Posterior vena cava (tissue), 2 donors: Measurements from ENCODE around the gene TM7SF3. TPM values are rescaled to one million over a fixed set of nuclear protein-coding genes. Genes with fewer than 3 reads are reported as not detected.
"Not testable (repeated sequence)": the region's sequence is repeated elsewhere in the genome, so short reads cannot be mapped to it uniquely, and the experiment has no call there.

Experiments
- DNase-seq: peaks from one replicate; pipeline ENCODE4 v3.0.0-alpha.2; 2020; ENCODE audit warnings: low spot score
- intact Hi-C, 2 donors: fragments of 100-400 bp; cut with DNase I; formaldehyde crosslinking; loops; one replicate each; pipeline versions ENCODE4 v1.14.1 to v1.14.2; 2022 to 2023
- total RNA-seq, 2 donors: library from RNA; stranded (reverse); fragmentation: NEBNext Ultra II Directional; extraction: Animal tissue kit (Norgen Biotek cat#: 25700); gene quantifications; one replicate each; pipeline ENCODE4 v1.2.1, GENCODE V29; 2021
- donor health status: DM: yes; HTN: yes; CAD: no.
- donor health status: DM: yes; HTN: yes; CAD: no.

Gene TM7SF3
- total RNA-seq, 2 donors from 2014 or later: 33.4 to 43.5 TPM

DNA sequence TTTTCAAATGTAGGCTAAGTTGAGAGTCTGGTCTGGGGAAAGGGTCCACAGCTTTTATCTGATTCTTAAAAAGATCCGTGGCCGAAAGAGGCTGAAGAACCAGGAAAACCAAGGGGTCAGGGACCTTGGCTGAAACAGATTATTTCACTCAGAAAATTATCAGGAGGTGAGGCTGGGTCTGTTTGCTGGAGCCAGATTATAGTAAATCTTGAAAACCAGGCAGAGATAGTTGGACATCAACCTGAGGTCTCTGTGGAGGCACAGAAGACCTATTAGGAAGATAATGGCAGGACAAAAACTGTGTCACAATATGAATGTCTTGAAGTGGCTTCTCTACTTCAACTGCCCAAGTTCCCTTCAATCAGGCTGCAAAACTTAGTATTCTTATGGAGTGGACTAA, 6.6 kb upstream of the TM7SF3 start:
- DNase-seq: no peak
- intact Hi-C loops: loop anchor here in 1 of 2 donors (10.0 kb wide), 1 partner anchor 284 kb away; no protein-coding TSS in a partner anchor

DNA sequence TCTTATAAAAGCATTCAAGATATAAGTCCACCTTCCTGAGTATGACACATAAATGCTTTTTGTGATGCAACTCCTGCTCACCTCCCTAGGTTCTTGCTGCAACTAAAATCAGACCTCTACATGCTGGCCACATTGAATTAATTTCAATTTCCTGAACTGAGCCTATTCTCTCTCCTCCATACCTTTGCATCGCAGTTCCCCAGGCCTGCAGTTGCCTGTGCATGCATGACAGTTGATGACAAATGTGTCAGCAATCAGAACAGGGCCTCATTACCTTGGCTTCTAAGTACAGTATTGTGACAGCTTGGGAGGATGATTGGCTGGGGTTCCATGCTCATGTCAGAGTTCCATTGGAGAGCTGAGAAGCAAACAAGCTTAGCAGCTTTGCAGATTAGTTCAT, 3.9 kb upstream of the TM7SF3 start:
- no peak for DNase-seq
- intact Hi-C loops: loop anchor here in 1 of 2 donors (10.0 kb wide), 1 partner anchor 163 kb away; no protein-coding TSS in a partner anchor

DNA sequence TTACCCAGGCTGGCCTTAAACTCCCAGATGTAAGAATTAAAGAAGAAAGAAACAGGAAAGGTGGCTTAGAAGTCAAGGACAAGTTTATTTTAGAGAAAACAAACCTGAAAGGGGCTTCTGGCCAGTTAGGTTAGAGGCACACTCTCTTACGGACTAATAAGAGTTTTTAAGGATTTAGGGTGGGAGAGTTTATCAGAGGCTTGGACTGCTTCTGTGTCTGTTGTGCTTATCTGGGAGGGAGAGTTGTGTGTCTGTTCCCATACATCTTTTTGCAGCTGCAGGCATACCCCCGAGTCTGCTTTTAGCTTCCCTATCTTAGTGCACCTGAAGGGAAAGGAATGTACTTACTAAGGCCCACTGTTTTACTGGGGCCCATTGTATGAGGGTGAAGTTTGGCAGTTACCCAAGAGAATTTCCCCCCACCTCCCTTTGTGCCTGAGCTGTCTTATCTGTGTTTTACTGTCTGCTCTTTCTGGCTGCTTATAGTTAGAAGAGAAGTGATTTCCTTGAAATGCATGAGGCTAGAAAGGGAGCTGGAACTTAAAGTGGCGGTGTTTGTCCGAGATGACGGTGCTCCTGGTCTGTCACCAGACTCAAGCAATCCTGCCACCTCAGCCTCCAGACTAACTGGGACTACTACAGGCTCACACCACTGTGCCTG, 3.1 kb upstream of the TM7SF3 start:
- DNase-seq: not testable (repeated sequence)
- intact Hi-C loops: loop anchor here in 1 of 2 donors (10.0 kb wide), 1 partner anchor 162 kb away; no protein-coding TSS in a partner anchor

DNA sequence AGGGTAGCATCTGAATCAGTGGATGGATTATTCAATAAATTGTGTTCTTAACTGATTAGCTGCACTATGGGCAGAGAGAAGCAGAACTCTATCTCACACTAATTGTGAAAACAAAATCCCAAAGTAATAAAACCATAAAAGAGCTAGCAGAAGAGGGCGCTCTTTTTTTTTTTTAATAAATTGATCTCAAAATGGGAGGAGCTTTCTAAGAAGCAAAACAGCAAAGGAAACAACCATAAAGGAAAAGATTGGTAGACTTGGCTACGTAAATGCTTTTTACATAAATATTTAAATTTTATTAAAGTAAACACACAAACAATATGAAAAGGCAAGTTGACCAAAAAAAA, 1.5 kb upstream of the TM7SF3 start:
- intact Hi-C loops: loop anchor here in 1 of 2 donors (10.0 kb wide), 1 partner anchor 161 kb away; no protein-coding TSS in a partner anchor
- DNase-seq: no peak

DNA sequence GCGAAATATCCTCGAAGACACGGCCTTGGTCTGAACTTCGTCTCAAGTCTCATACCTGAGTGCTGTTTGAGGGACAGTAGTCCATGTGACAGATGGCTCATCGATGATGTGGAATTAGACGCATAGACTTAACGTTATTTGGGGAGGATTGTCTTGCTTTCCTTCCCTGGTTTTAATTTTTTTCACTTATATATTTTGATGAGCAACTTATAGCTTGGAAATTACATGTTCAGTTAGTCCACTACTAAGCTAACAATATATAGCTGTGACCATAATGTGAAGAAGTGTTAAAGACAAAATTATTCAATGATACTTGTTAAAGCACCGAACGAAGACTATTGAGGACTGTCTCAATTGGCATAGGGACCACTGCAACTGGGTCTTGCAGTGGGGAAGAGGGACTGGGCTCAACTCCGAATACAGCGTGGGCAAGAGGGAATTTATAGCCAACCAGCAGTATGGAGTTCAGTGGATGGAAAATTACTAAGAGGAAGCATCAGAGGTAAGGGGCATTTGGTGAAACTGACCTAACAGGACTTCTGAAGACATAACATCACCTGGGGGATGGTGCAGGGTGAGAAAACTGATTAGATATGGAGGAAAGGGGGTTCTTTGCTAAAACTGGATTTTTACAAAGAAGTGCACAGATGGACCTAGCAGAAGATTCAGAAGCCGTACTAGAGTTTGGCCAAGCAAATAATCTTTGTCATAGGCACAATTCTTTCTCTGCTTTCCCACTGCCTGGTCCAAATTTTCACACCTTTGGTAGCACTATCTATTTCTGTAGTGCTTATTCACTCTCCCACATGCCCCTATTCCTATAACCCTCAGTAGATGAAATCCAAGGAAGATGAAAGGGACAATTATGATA, 910 bp upstream of the TM7SF3 start:
- intact Hi-C loops: loop anchor here (5.0 to 10.0 kb wide), 3 partner anchors 78 to 227 kb away; partner anchors contain the start of genes FGFR1OP2 (in 1 of the 2), INTS13 (in 1 of the 2) and STK38L (in 1 of the 2)
- no peak for DNase-seq

DNA sequence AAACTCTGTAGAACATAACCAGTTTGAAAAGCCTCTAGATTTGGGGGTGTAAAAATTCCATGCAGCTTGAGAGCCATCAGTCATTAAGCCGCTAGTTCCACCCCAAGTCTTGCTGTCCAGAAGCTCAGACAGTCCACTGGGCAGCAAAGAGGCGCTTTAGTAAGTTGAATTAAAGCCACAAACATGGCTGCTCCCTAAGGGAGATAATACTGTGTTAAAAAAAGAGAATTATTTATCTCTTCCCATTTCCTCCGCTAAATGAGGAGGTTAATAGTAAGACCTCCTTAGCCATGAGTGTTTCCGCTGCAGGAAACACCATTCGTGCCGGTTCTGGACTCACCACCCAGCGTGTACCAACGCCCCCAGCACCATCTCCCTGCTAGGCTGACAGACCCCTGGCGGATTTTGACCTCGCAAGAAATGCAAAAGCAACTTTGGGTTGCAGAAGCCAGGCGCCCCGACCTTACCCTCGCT, 536 bp downstream of the TM7SF3 start:
- intact Hi-C loops: loop anchor here (5.0 to 10.0 kb wide), 3 partner anchors 76 to 229 kb away; partner anchors contain the start of genes FGFR1OP2 (in 1 of the 2), INTS13 (in 1 of the 2) and STK38L (in 1 of the 2)
- DNase-seq: no peak

DNA sequence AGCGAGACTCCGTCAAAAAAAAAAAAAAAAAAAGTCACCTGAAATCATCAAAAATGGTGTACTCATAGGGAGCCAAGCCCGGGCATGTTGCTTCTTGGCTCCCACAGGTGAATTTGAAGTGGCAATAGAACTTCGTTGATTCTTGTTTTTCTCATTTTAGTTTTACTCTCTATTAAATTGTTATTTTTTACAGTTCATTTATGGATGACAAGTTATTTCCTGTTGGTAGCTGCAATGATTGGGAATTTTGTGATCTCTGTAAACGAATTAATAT, 1.3 kb downstream of the TM7SF3 start:
- intact Hi-C loops: loop anchor here (5.0 to 10.0 kb wide), 3 partner anchors 76 to 229 kb away; partner anchors contain the start of genes FGFR1OP2 (in 1 of the 2), INTS13 (in 1 of the 2) and STK38L (in 1 of the 2)

DNA sequence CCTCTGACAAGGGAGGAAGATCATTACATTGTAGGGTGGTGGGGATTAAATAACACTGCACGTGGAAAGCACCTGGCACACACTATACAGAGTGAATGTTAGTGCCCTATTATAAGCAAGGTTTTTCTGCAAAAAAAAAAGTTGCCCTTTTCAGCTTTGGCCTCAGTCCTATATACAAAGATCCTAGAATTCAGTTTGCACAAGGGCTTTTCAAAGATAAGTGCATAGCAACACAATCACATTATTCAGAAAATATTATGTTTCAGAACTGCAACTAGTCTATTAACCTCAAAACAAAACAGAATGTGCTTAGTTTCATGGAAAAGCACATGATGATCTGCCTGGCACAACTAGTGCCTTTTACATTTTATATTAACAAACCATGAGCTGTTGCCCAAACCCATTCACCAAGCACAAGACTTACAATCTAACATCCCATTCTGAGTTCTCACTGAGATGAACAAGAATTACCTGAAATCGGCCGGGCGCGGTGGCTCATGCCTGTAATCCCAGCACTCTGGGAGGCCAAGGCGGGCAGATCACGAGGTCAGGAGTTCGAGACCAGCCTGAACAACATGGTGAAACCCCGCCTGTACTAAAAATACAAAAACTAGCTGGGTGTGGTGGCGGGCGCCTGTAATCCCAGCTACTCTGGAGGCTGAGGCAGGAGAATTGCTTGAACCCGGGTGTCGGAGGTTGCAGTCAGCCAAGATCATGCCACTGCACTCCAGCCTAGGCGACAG, 1.8 kb downstream of the TM7SF3 start:
- intact Hi-C loops: loop anchor here (5.0 to 10.0 kb wide), 3 partner anchors 75 to 230 kb away; partner anchors contain the start of genes FGFR1OP2 (in 1 of the 2), INTS13 (in 1 of the 2) and STK38L (in 1 of the 2)
- DNase-seq: no peak

More for the DNA sequence above, 1.3 kb downstream of the TM7SF3 start:
- no peak for DNase-seq

DNA sequence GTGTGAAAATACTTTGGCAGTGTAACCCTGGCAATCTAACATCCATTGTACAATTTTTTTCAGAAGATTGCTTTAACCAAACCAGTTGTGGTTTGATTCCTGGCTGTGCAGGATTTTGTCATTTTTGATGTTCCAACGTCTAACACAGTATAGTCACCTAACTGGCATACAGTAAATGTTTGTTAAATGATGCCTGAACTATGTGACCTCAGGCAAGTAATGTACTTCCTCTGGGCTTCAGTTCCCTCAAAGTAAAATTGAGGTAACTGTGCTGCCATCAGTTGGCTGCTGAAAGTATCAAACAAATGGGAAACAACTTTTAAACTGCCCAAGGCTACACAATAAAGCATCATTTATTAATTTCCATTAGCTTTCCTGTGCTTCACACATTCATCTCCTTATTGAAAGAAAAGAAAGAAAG, 4.3 kb downstream of the TM7SF3 start:
- no peak for DNase-seq
- intact Hi-C loops: loop anchor here (5.0 to 10.0 kb wide), 4 partner anchors 73 to 375 kb away; partner anchors contain the start of genes FGFR1OP2 (in 1 of the 2), INTS13 (in 1 of the 2) and STK38L (in 1 of the 2)

DNA sequence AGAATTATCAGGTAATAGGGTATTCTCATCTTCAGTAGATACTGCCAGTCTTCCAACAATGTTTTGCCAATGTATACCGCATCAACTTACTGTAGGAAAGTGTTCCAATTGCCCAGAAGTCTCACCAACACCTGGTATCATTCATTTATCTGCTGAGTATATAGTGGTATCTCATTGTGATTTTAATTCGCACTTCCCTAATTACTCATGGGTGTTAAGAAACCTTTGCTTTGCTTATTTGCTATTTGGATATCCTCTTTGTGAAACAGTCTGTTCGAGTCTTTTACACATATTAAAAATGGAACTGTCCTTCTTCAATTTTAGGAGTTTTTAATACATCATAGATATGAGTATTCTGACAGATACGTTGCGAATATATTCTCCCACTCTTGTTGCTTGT, 6.1 kb downstream of the TM7SF3 start:
- intact Hi-C loops: loop anchor here in 1 of 2 donors (10.0 kb wide), 1 partner anchor 377 kb away; no protein-coding TSS in a partner anchor
- no peak for DNase-seq

DNA sequence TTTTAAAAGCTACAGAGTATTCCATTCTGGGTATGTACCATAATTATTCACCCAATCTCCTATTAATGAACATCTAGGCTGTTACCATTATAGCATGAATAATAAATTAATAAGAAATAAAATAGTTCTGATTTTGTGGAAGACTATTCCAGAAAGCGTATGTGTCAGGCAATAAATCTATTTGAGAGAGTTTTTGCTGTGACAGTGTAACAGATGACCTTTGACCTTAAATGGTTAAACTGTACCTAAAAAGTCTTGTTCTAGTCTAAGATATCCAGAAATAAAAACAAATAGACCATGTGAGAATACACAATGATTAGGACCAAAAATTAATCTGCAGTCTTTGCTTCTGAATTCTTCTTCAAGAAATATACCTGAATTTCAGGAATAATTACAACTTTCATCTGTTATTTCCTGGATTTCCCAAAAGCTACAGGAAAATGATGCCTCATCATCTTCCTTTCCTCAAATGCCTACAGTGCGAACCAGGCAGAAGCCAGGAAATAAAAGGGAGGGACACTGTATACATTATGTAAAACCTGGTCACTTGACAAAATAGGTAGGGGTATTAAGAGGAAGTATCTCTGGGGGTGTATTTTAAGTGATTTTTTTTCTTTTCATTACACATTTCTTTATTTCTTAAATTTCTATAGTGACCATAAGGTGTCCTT, 7.3 kb downstream of the TM7SF3 start:
- intact Hi-C loops: loop anchor here in 1 of 2 donors (10.0 kb wide), 1 partner anchor 378 kb away; no protein-coding TSS in a partner anchor
- DNase-seq: no peak

DNA sequence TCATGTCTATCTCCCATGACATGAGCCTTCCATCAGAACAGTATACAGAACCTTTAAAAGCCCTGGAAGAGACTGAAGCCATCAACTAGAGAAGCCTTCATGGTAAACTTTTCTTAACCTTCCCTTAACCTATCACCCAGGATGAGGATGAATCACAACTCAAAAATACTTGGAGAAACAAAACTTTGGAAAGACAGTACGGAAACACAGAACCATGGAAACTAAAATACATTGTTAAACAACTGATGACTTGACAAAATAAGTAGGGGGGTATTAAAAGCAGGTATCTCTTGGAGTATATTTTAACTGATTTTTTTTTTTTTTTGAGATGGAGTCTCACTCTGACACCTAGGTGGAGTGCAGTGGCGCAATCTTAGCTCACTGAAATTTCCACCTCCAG, 8.7 kb downstream of the TM7SF3 start:
- no peak for DNase-seq
- intact Hi-C loops: loop anchor here in 1 of 2 donors (10.0 kb wide), 1 partner anchor 379 kb away; no protein-coding TSS in a partner anchor

DNA sequence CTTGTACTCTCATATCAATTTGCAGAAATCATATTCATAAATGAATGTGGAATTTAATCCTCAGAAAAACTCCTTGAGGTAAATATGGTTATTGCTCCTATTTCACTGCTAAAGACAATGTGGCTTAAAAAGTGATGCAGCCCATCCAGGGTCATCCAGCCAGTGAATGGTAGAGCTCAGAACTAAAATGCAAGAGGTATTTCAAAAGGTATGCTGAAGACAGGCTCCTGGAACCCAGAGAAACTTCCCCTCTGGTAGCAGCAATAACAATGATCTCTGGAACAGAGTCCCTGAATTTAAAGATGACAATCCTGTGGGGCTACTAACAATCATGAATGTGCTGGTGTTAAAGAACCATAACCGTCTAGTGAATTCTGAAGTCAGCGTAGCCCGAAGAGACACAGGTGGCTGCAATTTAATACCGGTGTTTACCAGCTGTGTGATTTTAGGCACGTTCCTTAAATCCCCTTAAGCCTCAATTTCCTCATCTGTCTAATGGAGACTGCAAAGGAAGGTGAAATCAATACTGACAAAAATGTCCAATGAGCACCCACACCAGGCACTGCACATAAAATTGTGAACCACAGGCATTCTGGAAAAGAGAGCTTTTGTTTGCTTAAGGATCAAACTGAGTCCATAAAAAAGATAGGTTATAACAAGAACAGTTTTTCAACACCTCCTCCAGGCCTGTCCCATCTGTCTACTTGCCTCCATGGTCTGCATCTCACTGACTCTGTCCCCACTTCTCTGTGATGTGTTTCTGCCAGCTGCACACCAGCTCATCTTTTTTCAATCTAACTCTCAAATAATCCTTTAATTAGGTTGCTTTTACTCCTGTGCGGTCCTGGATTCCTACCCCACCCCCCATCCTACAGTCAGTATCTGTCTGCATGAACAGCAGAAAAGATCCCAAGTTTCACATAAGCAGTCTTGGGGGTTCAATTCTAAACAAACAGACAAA, 10.5 kb downstream of the TM7SF3 start:
- intact Hi-C loops: loop anchor here in 1 of 2 donors (10.0 kb wide), 1 partner anchor 381 kb away; no protein-coding TSS in a partner anchor
- no peak for DNase-seq

DNA sequence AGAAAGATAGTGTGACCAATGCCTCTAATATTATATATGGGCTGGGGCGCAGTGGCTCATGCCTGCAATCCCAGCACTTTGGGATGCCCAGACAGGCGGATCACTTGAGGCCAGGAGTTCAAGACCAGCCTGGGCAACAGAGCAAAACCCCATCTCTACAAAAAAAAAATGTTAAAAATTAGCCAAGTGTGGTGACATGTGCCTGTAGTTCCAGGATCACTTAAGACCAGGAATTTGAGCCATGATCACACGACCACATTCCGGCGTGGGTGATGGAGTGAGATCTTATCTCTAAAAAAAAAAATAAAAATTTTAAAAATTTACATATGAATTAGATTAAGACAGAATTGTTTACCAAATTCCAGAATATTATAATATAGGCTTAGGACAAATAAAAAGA, 12.0 kb downstream of the TM7SF3 start:
- intact Hi-C loops: loop anchor here in 1 of 2 donors (10.0 kb wide), 1 partner anchor 383 kb away; no protein-coding TSS in a partner anchor
- DNase-seq: no peak

DNA sequence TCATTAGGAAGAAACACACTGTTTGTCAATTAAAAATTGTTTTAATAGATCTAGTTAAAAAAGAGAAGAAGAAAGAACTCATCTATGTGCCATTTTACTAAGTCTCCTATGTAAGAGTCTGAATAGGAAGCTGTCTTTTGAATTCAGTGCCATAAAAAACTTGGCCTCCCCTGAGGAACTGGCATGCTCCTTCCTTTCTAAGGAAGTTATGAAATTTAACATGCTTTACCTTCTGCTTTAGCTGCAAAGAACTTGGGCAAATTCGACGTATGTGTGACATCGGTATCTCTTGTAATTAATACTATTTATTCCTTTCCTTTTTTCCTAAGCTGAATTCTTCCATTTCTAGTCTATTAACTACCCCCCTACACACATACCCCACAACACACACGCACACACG, 12.5 kb downstream of the TM7SF3 start:
- intact Hi-C loops: loop anchor here in 1 of 2 donors (10.0 kb wide), 1 partner anchor 383 kb away; no protein-coding TSS in a partner anchor
- DNase-seq: no peak

DNA sequence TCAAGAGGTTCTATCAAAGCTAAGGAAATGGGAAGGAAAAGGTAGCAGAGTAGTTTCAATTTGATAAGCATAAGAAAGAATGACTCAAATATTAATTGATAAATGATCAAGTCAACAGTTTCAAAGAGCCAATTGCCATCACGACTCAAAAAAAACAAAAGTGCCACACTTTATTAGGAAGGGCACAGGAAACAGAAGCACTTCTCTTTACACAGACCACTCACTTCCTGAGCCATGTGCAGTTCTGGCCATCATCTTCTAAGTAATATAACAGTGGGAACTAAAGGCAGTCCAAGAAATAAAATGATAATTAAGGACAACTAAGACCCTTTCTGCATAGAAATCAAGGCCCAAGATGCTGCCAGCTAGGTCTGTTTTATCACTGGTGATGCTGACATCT, 13.2 kb downstream of the TM7SF3 start:
- no peak for DNase-seq
- intact Hi-C loops: loop anchor here in 1 of 2 donors (10.0 kb wide), 1 partner anchor 384 kb away; no protein-coding TSS in a partner anchor

DNA sequence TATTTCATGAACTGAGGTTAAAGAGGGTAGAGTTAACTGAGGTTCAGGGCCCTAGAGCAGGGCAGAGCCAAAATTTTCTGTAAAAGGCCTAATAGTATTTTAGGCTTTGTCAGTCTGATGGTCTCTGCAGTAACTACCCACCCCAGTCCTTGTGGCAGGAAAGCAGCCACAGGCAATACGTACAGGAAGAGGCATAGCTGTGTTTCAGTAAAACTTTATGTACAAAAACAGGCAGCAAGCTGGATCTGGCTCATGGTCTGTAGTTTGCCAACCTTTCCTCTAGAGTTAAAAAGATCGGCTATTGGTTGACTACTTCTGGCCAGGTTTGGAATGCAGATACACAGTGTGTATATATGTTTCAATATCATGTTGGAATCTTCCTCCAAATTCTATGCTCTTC, 17.2 kb downstream of the TM7SF3 start:
- no peak for DNase-seq
- intact Hi-C loops: no loop called here
